Measurements from ENCODE around the gene IGF2BP1. TPM values are rescaled to one million over a fixed set of nuclear protein-coding genes. Genes with fewer than 3 reads are reported as not detected.

IGF2BP1 gene
- total RNA-seq, 2 experiments from 2014 or later, result 0.04 TPM; not detected in 1

DNA sequence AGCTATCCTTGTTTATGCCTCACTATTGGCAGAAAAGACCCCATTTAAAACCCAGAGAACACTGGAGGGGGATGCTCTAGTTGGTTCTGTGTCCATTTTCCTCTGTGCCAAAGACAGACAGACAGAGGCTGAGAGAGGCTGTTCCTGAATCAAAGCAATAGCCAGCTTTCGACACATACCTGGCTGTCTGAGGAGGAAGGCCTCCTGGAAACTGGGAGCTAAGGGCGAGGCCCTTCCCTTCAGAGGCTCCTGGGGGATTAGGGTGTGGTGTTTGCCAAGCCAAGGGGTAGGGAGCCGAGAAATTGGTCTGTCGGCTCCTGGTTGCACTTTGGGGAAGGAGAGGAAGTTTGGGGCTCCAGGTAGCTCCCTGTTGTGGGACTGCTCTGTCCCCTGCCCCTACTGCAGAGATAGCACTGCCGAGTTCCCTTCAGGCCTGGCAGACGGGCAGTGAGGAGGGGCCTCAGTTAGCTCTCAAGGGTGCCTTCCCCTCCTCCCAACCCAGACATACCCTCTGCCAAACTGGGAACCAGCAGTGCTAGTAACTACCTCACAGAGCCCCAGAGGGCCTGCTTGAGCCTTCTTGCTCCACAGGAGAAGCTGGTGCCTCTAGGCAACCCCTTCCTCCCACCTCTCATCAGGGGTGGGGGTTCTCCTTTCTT is 56.1 kb downstream of the IGF2BP1 start:
- peaks cover 4% of the 10 kb centered on the region for H3K27me3 Mint-ChIP-seq
- no peak overlapping the region for H3K27ac Mint-ChIP-seq
- ChIA-PET CTCF (interaction anchor here (0.6 to 1.7 kb wide), 3 partner anchors 21 to 1263 kb away, joined by 3 to 5 read pairs (median 4); no protein-coding TSS in a partner anchor), POLR2A (no interaction called here)
- H3K36me3 Mint-ChIP-seq (ENCODE audit: low read depth), result no peaks in the 10 kb centered on the region
- peaks cover 4% of the 10 kb centered on the region for H3K4me1 Mint-ChIP-seq
- H3K9me3 Mint-ChIP-seq, result no peaks in the 10 kb centered on the region
- no peak overlapping the region for H3K4me3 Mint-ChIP-seq
- DNase-seq, result no peak

DNA sequence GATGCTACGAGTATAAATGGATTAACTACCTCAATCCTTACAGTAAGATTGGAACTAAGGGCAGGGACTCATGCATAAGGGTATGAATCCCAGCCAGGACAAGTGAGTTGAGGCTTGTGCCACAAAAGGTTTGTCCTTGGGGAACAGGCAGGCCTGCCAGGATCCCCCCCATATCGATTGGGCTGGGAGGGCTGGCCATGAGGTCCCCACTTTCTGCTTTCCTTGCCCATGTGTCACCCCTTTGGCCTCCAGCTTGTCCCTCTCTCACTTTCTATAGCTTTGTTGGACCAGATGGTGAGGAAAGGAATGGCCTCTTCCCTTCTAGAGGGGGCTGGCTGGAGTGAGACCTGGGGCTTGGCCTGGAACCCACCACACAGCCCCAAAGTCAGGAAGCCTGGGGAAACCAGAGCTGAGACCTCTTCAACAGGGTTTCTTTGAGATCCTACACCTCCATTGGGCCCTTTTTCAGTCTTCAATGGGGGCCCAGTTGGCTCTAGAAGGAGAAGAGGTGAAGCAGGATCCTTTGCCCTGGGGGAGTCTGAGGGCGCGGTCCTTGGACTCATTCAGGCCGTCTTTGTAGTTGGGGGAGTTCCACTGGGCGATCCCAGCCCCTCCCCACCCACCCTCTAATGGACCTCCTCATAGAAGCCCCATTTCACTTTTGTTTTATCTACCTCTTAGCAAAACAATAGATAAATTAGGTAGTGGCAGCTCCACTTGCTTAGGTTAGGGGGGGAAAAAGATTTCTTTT is 57.3 kb downstream of the IGF2BP1 start:
- no peak for DNase-seq
- no peak overlapping the region for H3K27ac Mint-ChIP-seq
- ChIA-PET POLR2A (no interaction called here), CTCF (interaction anchor here (0.6 to 1.7 kb wide), 3 partner anchors 21 to 1262 kb away, joined by 3 to 5 read pairs (median 4); no protein-coding TSS in a partner anchor)
- H3K4me3 Mint-ChIP-seq, result no peak overlapping the region
- peaks cover 4% of the 10 kb centered on the region for H3K4me1 Mint-ChIP-seq
- peaks cover 6% of the 10 kb centered on the region for H3K27me3 Mint-ChIP-seq
- no peaks in the 10 kb centered on the region for H3K36me3 Mint-ChIP-seq (ENCODE audit: low read depth)
- no peaks in the 10 kb centered on the region for H3K9me3 Mint-ChIP-seq

DNA sequence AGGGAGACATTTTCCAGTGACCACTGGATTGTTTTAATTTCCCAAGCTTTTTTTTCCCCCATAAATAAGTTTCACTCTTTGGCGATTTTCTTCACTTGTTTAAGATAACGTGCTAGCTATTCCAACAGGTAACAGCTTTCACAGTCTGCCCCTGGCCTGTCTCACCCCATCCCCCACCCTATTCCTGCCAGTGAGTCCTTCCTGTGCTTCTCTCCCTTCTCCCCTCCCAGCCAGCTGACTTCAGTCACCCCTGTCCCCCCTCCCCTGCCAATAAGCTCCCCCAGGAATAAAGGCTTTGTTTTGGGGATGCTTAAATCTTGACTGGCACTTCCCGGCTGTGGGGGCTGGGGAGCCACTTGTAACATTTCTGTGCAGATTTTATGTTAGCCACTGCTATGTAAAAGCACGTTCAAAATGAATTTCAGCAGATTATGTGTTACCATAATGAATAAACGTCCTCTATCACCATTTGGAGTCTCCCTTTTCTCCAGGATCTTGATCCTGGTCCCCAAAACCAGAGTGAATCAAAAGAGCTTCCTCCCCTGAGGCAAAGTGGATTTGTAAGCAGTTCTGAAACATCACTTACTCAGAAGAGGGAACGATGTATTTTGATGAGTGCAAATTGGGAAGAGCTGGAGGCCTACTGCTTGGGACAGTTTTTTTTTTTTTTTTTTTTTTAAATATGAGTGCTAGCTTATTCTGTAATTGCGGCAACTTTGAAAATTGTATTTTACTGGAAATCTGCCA is 58.2 kb downstream of the IGF2BP1 start:
- Mint-ChIP-seq H3K27me3 (peaks cover 6% of the 10 kb centered on the region), H3K9me3 (no peaks in the 10 kb centered on the region), H3K27ac (no peak overlapping the region), H3K4me3 (no peak overlapping the region), H3K4me1 (peaks cover 4% of the 10 kb centered on the region), H3K36me3 (ENCODE audit: low read depth) (no peaks in the 10 kb centered on the region)
- ChIA-PET CTCF (interaction anchor here (0.6 to 0.7 kb wide), 2 partner anchors 20 to 166 kb away, joined by 3 to 8 read pairs; no protein-coding TSS in a partner anchor), POLR2A (no interaction called here)
- no peak for DNase-seq

DNA sequence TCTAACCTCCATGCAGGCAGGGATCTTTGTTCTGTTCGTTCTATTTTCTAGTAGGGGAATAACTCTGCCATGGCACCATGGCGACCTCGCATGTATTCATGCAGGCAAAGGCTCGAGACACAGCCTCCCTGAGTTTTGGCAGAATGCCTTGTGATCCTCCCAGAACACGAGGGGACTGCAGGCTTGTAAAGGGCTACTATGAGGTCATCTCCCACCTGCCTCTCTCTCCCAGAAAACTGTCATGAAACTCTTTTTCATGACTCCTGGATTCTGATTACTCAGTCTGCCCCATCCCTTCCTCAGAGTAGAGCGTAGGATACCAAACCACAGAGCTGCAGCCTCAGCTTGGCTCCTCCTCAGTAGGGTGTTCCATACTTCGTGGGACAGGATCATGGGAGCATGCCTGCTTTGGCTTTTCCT is 64.3 kb downstream of the IGF2BP1 start:
- Mint-ChIP-seq H3K4me3 (no peak overlapping the region), H3K9me3 (no peaks in the 10 kb centered on the region), H3K4me1 (no peaks in the 10 kb centered on the region), H3K27ac (no peak overlapping the region), H3K27me3 (peaks cover 4% of the 10 kb centered on the region), H3K36me3 (ENCODE audit: low read depth) (no peaks in the 10 kb centered on the region)
- POLR2A ChIA-PET, result no interaction called here
- no peak for DNase-seq
- CTCF ChIA-PET, result interaction anchor here (0.5 to 1.3 kb wide), 3 partner anchors 26 to 53 kb away, joined by 3 to 5 read pairs (median 4); no protein-coding TSS in a partner anchor

DNA sequence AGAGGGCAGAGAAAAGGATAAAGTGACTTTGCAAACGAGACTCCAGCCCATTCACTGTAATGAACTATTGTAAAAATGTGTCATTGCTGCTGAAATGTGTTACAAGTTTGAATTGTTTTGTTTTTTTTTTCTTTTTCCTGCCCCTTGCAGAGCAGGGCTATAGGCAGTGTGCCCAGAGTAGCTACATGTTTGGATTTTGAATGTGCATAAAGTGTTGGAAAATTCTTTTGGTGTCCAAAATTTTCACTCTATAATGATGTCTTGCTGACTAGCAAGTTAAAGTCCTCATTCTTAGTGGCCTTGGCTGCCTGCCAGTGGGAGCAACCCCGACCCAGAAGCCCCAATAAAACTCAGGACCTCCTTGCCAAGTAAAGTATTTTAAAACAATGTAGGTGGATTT is 66.5 kb downstream of the IGF2BP1 start:
- no peak for DNase-seq
- H3K36me3 Mint-ChIP-seq (ENCODE audit: low read depth), result no peaks in the 10 kb centered on the region
- H3K9me3 Mint-ChIP-seq, result no peaks in the 10 kb centered on the region
- POLR2A ChIA-PET, result no interaction called here
- peaks cover 4% of the 10 kb centered on the region for H3K27me3 Mint-ChIP-seq
- CTCF ChIA-PET, result no interaction called here
- H3K4me1 Mint-ChIP-seq, result no peaks in the 10 kb centered on the region
- no peak overlapping the region for H3K4me3 Mint-ChIP-seq
- no peak overlapping the region for H3K27ac Mint-ChIP-seq

DNA sequence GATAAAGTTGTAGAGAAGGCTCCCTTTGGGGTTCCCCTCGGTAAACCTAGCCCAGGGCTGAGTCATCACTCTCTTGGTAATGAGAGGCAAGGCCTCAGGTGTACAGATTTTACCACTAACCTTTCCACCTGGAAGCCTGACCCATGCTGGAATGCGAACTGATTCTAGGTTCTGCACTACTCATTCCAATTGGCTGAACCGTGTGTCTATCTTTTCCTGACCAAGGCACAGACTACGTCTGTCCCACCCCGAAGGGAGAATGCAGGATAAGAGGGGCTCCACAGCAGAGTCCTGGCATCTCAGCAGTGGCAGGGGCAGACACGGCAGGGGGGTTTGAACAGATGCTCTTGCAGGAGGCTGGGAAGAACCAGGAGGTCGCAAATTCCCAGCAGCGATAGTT is 70.0 kb downstream of the IGF2BP1 start:
- Mint-ChIP-seq H3K9me3 (no peaks in the 10 kb centered on the region), H3K36me3 (ENCODE audit: low read depth) (no peaks in the 10 kb centered on the region), H3K27me3 (peaks cover 2% of the 10 kb centered on the region), H3K27ac (no peak overlapping the region), H3K4me1 (no peaks in the 10 kb centered on the region), H3K4me3 (no peak overlapping the region)
- CTCF ChIA-PET, result no interaction called here
- DNase-seq, result no peak
- POLR2A ChIA-PET, result no interaction called here

GRCh38 chr17:49069585-49070273 is 72.5 kb downstream of the IGF2BP1 start:
- Mint-ChIP-seq H3K27me3 (peaks cover 2% of the 10 kb centered on the region), H3K9me3 (no peaks in the 10 kb centered on the region), H3K27ac (no peak overlapping the region), H3K36me3 (ENCODE audit: low read depth) (no peaks in the 10 kb centered on the region), H3K4me3 (no peak overlapping the region), H3K4me1 (no peaks in the 10 kb centered on the region)
- ChIA-PET POLR2A (no interaction called here), CTCF (interaction anchor here (0.6 to 1.1 kb wide), 3 partner anchors 9 to 109 kb away, joined by 3 read pairs; no protein-coding TSS in a partner anchor)
- DNase-seq, result no peak

- Mint-ChIP-seq H3K36me3 (ENCODE audit: low read depth) (no peaks in the 10 kb centered on the region), H3K27ac (no peak overlapping the region), H3K27me3 (peaks cover 2% of the 10 kb centered on the region), H3K4me3 (no peak overlapping the region), H3K4me1 (no peaks in the 10 kb centered on the region), H3K9me3 (no peaks in the 10 kb centered on the region)
- no peak for DNase-seq
- CTCF ChIA-PET, result no interaction called here
- POLR2A ChIA-PET, result no interaction called here
Observed at GRCh38 chr17:49071106-49071505, 73.9 kb downstream of the IGF2BP1 start.

GRCh38 chr17:49074851-49075540 is 77.8 kb downstream of the IGF2BP1 start:
- Mint-ChIP-seq H3K27ac (no peak overlapping the region), H3K4me1 (no peaks in the 10 kb centered on the region), H3K36me3 (ENCODE audit: low read depth) (no peaks in the 10 kb centered on the region), H3K27me3 (peaks cover 5% of the 10 kb centered on the region), H3K9me3 (no peaks in the 10 kb centered on the region), H3K4me3 (no peak overlapping the region)
- POLR2A ChIA-PET, result no interaction called here
- CTCF ChIA-PET, result interaction anchor here (0.6 to 0.9 kb wide), 2 partner anchors 20 to 33 kb away, joined by 3 to 5 read pairs; no protein-coding TSS in a partner anchor
- no peak for DNase-seq

DNA sequence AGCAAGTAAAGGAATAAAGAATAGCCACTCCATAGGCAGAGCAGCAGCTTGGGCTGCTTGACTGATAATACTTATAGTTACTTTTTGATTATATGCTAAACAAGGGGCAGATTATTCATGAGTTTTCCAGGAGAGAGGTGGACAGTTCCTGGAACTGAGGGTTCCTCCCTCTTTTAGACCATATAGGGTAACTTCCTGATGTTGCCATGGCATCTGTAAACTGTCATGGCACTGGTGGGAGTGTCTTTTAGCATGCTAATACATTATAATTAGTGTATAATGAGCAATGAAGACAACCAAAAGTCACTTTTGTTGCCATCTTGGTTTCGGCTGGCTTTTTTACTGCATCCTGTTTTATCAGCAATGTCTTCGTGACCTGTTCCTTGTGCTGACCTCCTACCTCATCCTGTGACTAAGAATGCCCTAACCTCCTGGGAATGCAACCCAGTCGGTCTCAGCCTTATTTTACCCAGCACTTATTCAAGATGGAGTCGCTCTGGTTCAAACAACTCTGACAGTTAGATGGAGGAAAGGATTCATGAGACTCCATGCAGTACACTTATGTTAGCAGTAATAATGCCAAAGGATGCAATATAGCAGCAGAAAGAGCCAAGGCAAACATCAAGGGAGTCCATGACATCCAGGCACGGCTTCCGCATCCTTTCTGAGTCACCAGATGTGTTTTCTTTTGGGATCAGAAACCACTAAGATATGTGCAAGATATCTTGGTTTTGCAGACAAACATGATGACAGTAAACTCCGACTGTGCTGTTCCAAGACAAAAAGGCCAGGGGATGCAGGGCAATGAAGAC is 79.6 kb downstream of the IGF2BP1 start:
- no peak for DNase-seq
- POLR2A ChIA-PET, result no interaction called here
- CTCF ChIA-PET, result interaction anchor here (0.6 kb wide), 1 partner anchor 918 kb away, joined by 3 read pairs; no protein-coding TSS in a partner anchor
- H3K4me3 Mint-ChIP-seq, result no peak overlapping the region
- no peaks in the 10 kb centered on the region for H3K36me3 Mint-ChIP-seq (ENCODE audit: low read depth)
- no peaks in the 10 kb centered on the region for H3K4me1 Mint-ChIP-seq
- no peaks in the 10 kb centered on the region for H3K9me3 Mint-ChIP-seq
- H3K27ac Mint-ChIP-seq, result no peak overlapping the region
- H3K27me3 Mint-ChIP-seq, result peaks cover 8% of the 10 kb centered on the region

- Mint-ChIP-seq H3K27me3 (peaks cover 16% of the 10 kb centered on the region), H3K27ac (no peak overlapping the region), H3K36me3 (ENCODE audit: low read depth) (no peaks in the 10 kb centered on the region), H3K4me1 (no peaks in the 10 kb centered on the region), H3K4me3 (no peak overlapping the region), H3K9me3 (no peaks in the 10 kb centered on the region)
- CTCF ChIA-PET, result no interaction called here
- POLR2A ChIA-PET, result no interaction called here
- no peak for DNase-seq
Observed at GRCh38 chr17:49078248-49078647, 81.1 kb downstream of the IGF2BP1 start.

Data from activated CD4-positive, alpha-beta T cell treated with anti-CD3 and anti-CD28 coated beads, Interleukin-2, amount 10 ng/mL, durations not matched to agents 7 days and 5 days (primary cell).